Neural progenitor cell (in vitro differentiated cells): ENCODE results near the gene NCAPG2.

Experiments used
- CTCF ChIP-seq: fragments of 200-600 bp; sonication (generic); IDR thresholded peaks from 2 replicates; pipeline ENCODE4 v1.5.1; 2017; ENCODE audit warnings: antibody characterized with exemption, mild to moderate bottlenecking
- EZH2 ChIP-seq: fragments of 200-600 bp; sonication (generic); IDR thresholded peaks from 2 replicates; pipeline ENCODE4 v1.6.1; 2017; ENCODE audit warnings: antibody characterized with exemption, mild to moderate bottlenecking, moderate library complexity

GRCh38 chr7:158620839-158621441 lies 83.7 kb downstream of the NCAPG2 start:
- TF ChIP-seq CTCF (no peak), EZH2 (no peak)
